HCT116 (cell line): ENCODE data around the gene MIPEP. TPM values are rescaled to one million over a fixed set of nuclear protein-coding genes. Genes with fewer than 3 reads are reported as not detected.

Source experiments
- ATAC-seq: fragments of 200-7000 bp; cut with Tn5 transposase; 2 replicates; pipeline ENCODE4 v1.9.1; 2020; ENCODE audit warnings: mild to moderate bottlenecking, moderate library complexity
- BruUV-seq: library from RNA; stranded (reverse); fragments of 400-500 nt; replicated peaks from 2 replicates; lab custom pipeline; 2021; lab: Mats Ljungman, UMichigan
- CTCF ChIA-PET: fragments of 300-600 bp; sonication (Branson Sonifier 250); formaldehyde crosslinking; loops from one replicate; lab custom pipeline; 2021; ENCODE audit warnings: antibody characterized with exemption; lab: Charles Lee
- POLR2A ChIA-PET: fragments of 300-600, 350-600 bp; sonication (Branson Sonifier 250); formaldehyde crosslinking; loops from one replicate; lab custom pipeline; 2021; ENCODE audit warnings: antibody characterized with exemption; lab: Charles Lee
- RAD21 ChIA-PET, 2 experiments: fragments of 300-600 bp; sonication (Branson Sonifier 250); formaldehyde crosslinking; loops; one replicate each; lab custom pipeline; 2023; ENCODE audit warnings: low total read pairs in 2 of 2; ENCODE audit not compliant: uncharacterized antibody in 2 of 2, unreplicated experiment in 2 of 2, low non-redundant PET in 1 of 2; lab: Charles Lee
- DNase-seq: peaks from one replicate; pipeline ENCODE4 v3.0.0-alpha.2; 2010; ENCODE audit warnings: low read depth, low spot score
- H2AFZ ChIP-seq: fragments of 200-600 bp; shearing (Covaris generic), sonication (generic); 2 replicates; pipeline ENCODE4 v1.6.1; 2017; ENCODE audit warnings: low read depth, mixed run types, mixed read lengths, antibody characterized with exemption, low read length; ENCODE audit not compliant: poor library complexity, severe bottlenecking
- H3K27ac ChIP-seq: 2 replicates; pipeline ENCODE4 v1.5.1; 2012; ENCODE audit warnings: low read depth, low read length
- H3K27me3 ChIP-seq: fragments of 200-600 bp; sonication (generic); 2 replicates; pipeline ENCODE4 v1.6.1; 2016; ENCODE audit warnings: mixed run types, low read length, mixed read lengths; ENCODE audit not compliant: insufficient read depth
- H3K36me3 ChIP-seq, 2 experiments: fragments of 200-500 bp in 1 of 2; fragments of 200-600 bp in 1 of 2; sonication (Bioruptor generic) in 1 of 2; sonication (generic) in 1 of 2; 2 replicates each; pipeline versions ENCODE4 v1.5.1 to v1.6.1; 2014 to 2016; ENCODE audit warnings: low read length in 2 of 2, inconsistent platforms in 1 of 2, mixed read lengths in 1 of 2, mixed run types in 1 of 2; ENCODE audit not compliant: insufficient read depth in 2 of 2, control insufficient read depth in 1 of 2
- H3K4me1 ChIP-seq, 2 experiments: fragments of 200-600 bp in 1 of 2; sonication (generic) in 1 of 2; 2 replicates each; pipeline versions ENCODE4 v1.5.1 to v1.6.1; 2012 to 2017; ENCODE audit warnings: low read length in 2 of 2, inconsistent platforms in 1 of 2, mild to moderate bottlenecking in 1 of 2, mixed read lengths in 1 of 2, mixed run types in 1 of 2, moderate library complexity in 1 of 2; ENCODE audit not compliant: insufficient read depth in 2 of 2, control insufficient read depth in 1 of 2
- H3K4me2 ChIP-seq: fragments of 200-600 bp; sonication (generic); 2 replicates; pipeline ENCODE4 v1.6.1; 2017; ENCODE audit warnings: mixed run types, low read length, mixed read lengths
- H3K4me3 ChIP-seq, 2 experiments: fragments of 200-600 bp in 1 of 2; sonication (generic) in 1 of 2; replicated peaks in 1 of 2; 2 replicates each; pipeline ENCODE4 v1.5.1; 2011 to 2016; ENCODE audit warnings: low read length in 2 of 2, control low read depth in 1 of 2, low read depth in 1 of 2, mild to moderate bottlenecking in 1 of 2, mixed read lengths in 1 of 2, mixed run types in 1 of 2
- H3K79me2 ChIP-seq: fragments of 200-600 bp; sonication (generic); 2 replicates; pipeline ENCODE4 v1.6.1; 2017; ENCODE audit warnings: mild to moderate bottlenecking, mixed run types, low read length, moderate library complexity, mixed read lengths; ENCODE audit not compliant: insufficient read depth
- H3K9ac ChIP-seq: fragments of 200-600 bp; sonication (generic); 2 replicates; pipeline ENCODE4 v1.6.1; 2016; ENCODE audit warnings: low read length, mixed read lengths
- H3K9me2 ChIP-seq: fragments of 200-600 bp; sonication (generic), shearing (Covaris generic); 2 replicates; pipeline ENCODE4 v1.6.1; 2017; ENCODE audit warnings: mixed run types, mild to moderate bottlenecking, moderate library complexity; ENCODE audit not compliant: insufficient read depth
- H3K9me3 ChIP-seq, 2 experiments: fragments of 200-500 bp in 1 of 2; fragments of 200-600 bp in 1 of 2; sonication (Bioruptor generic) in 1 of 2; sonication (generic) in 1 of 2; 2 replicates each; pipeline ENCODE4 v1.6.1; 2014 to 2017; ENCODE audit warnings: low read length in 2 of 2, mixed read lengths in 2 of 2, inconsistent platforms in 1 of 2, low read depth in 1 of 2, mild to moderate bottlenecking in 1 of 2, mixed run types in 1 of 2, moderate library complexity in 1 of 2; ENCODE audit not compliant: control insufficient read depth in 1 of 2, insufficient read depth in 1 of 2
- H4K20me1 ChIP-seq: fragments of 200-600 bp; sonication (generic), shearing (Covaris generic); 2 replicates; pipeline ENCODE4 v1.6.1; 2017; ENCODE audit warnings: mixed run types, mild to moderate bottlenecking, moderate library complexity; ENCODE audit not compliant: insufficient read depth
- ATF3 ChIP-seq: IDR thresholded peaks from 2 replicates; pipeline ENCODE4 v1.6.1; 2012
- CBX3 ChIP-seq: IDR thresholded peaks from 2 replicates; pipeline ENCODE4 v1.6.1; 2012; ENCODE audit warnings: low read depth
- CEBPB ChIP-seq: IDR thresholded peaks from 2 replicates; pipeline ENCODE4 v1.6.1; 2012; ENCODE audit warnings: low read depth
- CTCF ChIP-seq, 3 experiments: fragments of 200-600 bp in 1 of 3; sonication (generic) in 1 of 3; IDR thresholded peaks in 2 of 3; conservative IDR thresholded peaks in 1 of 3; 2 replicates each; pipeline ENCODE4 v1.5.1; 2012 to 2017; ENCODE audit warnings: low read depth in 2 of 3, low read length in 2 of 3, antibody characterized with exemption in 1 of 3, borderline replicate concordance in 1 of 3, control low read depth in 1 of 3, mild to moderate bottlenecking in 1 of 3, mixed read lengths in 1 of 3, mixed run types in 1 of 3, moderate library complexity in 1 of 3; ENCODE audit not compliant: insufficient read depth in 1 of 3
- ELF1 ChIP-seq: IDR thresholded peaks from 2 replicates; pipeline ENCODE4 v1.6.1; 2012; ENCODE audit warnings: low read depth, borderline replicate concordance
- EZH2phosphoT487 ChIP-seq: fragments of 200-600 bp; IDR thresholded peaks from 2 replicates; pipeline ENCODE4 v1.6.1; 2018; ENCODE audit warnings: antibody characterized with exemption, borderline replicate concordance
- JUND ChIP-seq: IDR thresholded peaks from 2 replicates; pipeline ENCODE4 v1.6.1; 2012
- POLR2A ChIP-seq: IDR thresholded peaks from 2 replicates; pipeline ENCODE4 v1.7.0; 2011; ENCODE audit warnings: borderline replicate concordance; ENCODE audit not compliant: insufficient read depth, insufficient read length; ENCODE audit errors: extremely low read depth
- POLR2AphosphoS5 ChIP-seq: IDR thresholded peaks from 2 replicates; pipeline ENCODE4 v1.6.1; 2011; ENCODE audit warnings: mild to moderate bottlenecking, low read depth, low read length, moderate library complexity
- SP1 ChIP-seq: IDR thresholded peaks from 2 replicates; pipeline ENCODE4 v1.6.1; 2012; ENCODE audit warnings: low read depth
- SRF ChIP-seq: IDR thresholded peaks from 2 replicates; pipeline ENCODE4 v1.6.1; 2012; ENCODE audit warnings: low read depth
- YY1 ChIP-seq: IDR thresholded peaks from 2 replicates; pipeline ENCODE4 v1.6.1; 2011; ENCODE audit warnings: low read length, low read depth, moderate library complexity, mild to moderate bottlenecking; ENCODE audit not compliant: insufficient replicate concordance; ENCODE audit errors: extremely low read depth
- ZFX ChIP-seq: fragments of 450-650 bp; IDR thresholded peaks from 2 replicates; pipeline ENCODE4 v1.6.1; 2017
- ZNF274 ChIP-seq: fragments of 200-500 bp; sonication (Bioruptor generic); IDR thresholded peaks from 2 replicates; pipeline ENCODE4 v1.6.1; 2014; ENCODE audit warnings: mild to moderate bottlenecking, low read depth, low read length, inconsistent platforms
- intact Hi-C: fragments of 100-400 bp; cut with micrococcal nuclease; formaldehyde crosslinking; loops from 2 replicates; pipeline ENCODE4 v1.10.0; 2022
- total RNA-seq: library from RNA; stranded (reverse); gene quantifications from one replicate; pipeline ENCODE4 v1.2.1, GENCODE V29; 2021; ENCODE audit not compliant: unreplicated experiment
- TF ChIP-seq, protein P1 (sequence below): IDR thresholded peaks from 2 replicates; pipeline ENCODE4 v1.6.1; 2011; ENCODE audit warnings: mild to moderate bottlenecking, low read length, moderate library complexity; ENCODE audit not compliant: insufficient replicate concordance; ENCODE audit errors: extremely low read depth

MIPEP gene
- total RNA-seq, 1 experiment from 2014 or later, result 33.3 TPM

DNA sequence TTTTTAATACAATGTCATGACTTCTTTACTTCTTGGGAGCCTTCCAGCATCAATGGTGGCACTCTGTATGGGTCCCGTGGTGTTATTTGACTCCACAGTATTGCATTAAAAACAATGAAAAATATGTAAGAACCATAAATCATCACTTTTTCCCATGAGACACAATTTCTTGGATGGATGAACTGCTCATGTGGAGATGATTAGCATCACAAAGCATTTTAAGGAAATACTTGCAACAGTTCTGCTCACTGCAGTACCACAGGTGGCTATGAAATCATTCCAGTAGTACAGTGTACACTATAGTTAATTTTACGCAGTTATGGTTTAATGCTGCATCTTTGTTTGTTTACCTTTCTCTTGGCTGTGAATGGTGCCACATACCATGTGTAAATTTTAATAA lies 45.3 kb upstream of the MIPEP start:
- Histone ChIP-seq H3K4me3 (no peak overlapping the region), H3K27me3 (no peaks in the 10 kb centered on the region; the same call in 1 of the 2 replicates), H2AFZ (no peak overlapping the region), H3K4me2 (no peak overlapping the region)
- no peak for ATAC-seq
- TF ChIP-seq, protein P1, sequence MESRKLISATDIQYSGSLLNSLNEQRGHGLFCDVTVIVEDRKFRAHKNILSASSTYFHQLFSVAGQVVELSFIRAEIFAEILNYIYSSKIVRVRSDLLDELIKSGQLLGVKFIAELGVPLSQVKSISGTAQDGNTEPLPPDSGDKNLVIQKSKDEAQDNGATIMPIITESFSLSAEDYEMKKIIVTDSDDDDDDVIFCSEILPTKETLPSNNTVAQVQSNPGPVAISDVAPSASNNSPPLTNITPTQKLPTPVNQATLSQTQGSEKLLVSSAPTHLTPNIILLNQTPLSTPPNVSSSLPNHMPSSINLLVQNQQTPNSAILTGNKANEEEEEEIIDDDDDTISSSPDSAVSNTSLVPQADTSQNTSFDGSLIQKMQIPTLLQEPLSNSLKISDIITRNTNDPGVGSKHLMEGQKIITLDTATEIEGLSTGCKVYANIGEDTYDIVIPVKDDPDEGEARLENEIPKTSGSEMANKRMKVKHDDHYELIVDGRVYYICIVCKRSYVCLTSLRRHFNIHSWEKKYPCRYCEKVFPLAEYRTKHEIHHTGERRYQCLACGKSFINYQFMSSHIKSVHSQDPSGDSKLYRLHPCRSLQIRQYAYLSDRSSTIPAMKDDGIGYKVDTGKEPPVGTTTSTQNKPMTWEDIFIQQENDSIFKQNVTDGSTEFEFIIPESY, result no peak
- no peak for TF ChIP-seq CEBPB
- no peak for TF ChIP-seq CTCF (IDR thresholded peaks at IDR 0.05 in 2 of 3, conservative IDR thresholded peaks at IDR 0.05 in 1 of 3; ENCODE audit: borderline replicate concordance in 1 of 3, insufficient read depth in 1 of 3, low read depth in 2 of 3, low read length in 2 of 3)
- no peak for TF ChIP-seq POLR2AphosphoS5
- no peak for TF ChIP-seq SRF
- TF ChIP-seq EZH2phosphoT487, result no peak
- no peak for TF ChIP-seq POLR2A
- TF ChIP-seq ATF3, result no peak
- no peak for TF ChIP-seq JUND
- TF ChIP-seq YY1, result no peak
- TF ChIP-seq ZFX, result no peak
- TF ChIP-seq ZNF274, result no peak
- TF ChIP-seq SP1, result no peak
- no peak for TF ChIP-seq CBX3
- TF ChIP-seq ELF1, result no peak
- TF ChIP-seq, all 23 proteins: peak for 0
- BruUV-seq, result no TSS peak
- H3K79me2 ChIP-seq, result no peaks in the 10 kb centered on the region
- no peaks in the 10 kb centered on the region for H3K36me3 ChIP-seq
- no peak overlapping the region for H3K9ac ChIP-seq
- H3K9me3 ChIP-seq, result no peaks in the 10 kb centered on the region
- no peak overlapping the region for H3K27ac ChIP-seq
- RAD21 ChIA-PET, result no interaction called here
- no peaks in the 10 kb centered on the region for H4K20me1 ChIP-seq
- DNase-seq, result no peak
- H3K9me2 ChIP-seq, result no peaks in the 10 kb centered on the region
- no peaks in the 10 kb centered on the region for H3K4me1 ChIP-seq
- intact Hi-C loops, result loop anchor here (10.0 kb wide), 1 partner anchor 1450 kb away; no protein-coding TSS in a partner anchor
- CTCF ChIA-PET, result no interaction called here
- POLR2A ChIA-PET, result no interaction called here
